SK-N-SH (cell line): ENCODE measurements around the gene TBKBP1. TPM values are rescaled to one million over a fixed set of nuclear protein-coding genes. Genes with fewer than 3 reads are reported as not detected.

Source experiments
- CTCF ChIA-PET: fragments of 300-600, 350-600 bp; formaldehyde crosslinking; extraction: SDS; loops from one replicate; lab custom pipeline; 2021; lab: Yijun Ruan, JAX
- POLR2A ChIA-PET: fragments of 350-600 bp; sonication (Branson Sonifier 250); formaldehyde crosslinking; extraction: SDS; loops from one replicate; lab custom pipeline; 2020; ENCODE audit warnings: antibody characterized with exemption, inconsistent platforms; lab: Yijun Ruan, JAX
- DNase-seq: peaks from one replicate; pipeline ENCODE4 v3.0.0; 2012
- H2AFZ ChIP-seq: fragments of 200-600 bp; sonication (generic); 2 replicates; pipeline ENCODE4 v1.8.1; 2016; ENCODE audit warnings: antibody characterized with exemption, mild to moderate bottlenecking, low read depth
- H3F3A ChIP-seq: fragments of 200-600 bp; sonication (generic); replicated peaks from 2 replicates; pipeline ENCODE3; 2016; ENCODE audit warnings: antibody characterized with exemption, mild to moderate bottlenecking; ENCODE audit not compliant: insufficient read depth
- H3K27ac ChIP-seq, 2 experiments: fragments of 200-500 bp in 1 of 2; fragments of 200-600 bp in 1 of 2; sonication (Bioruptor generic) in 1 of 2; sonication (generic), shearing (Covaris generic) in 1 of 2; 2 replicates each; pipeline versions ENCODE4 v1.5.1 to v1.6.1; 2014 to 2016; ENCODE audit warnings: low read depth in 2 of 2, inconsistent platforms in 1 of 2, low read length in 1 of 2, mild to moderate bottlenecking in 1 of 2, mixed read lengths in 1 of 2
- H3K27me3 ChIP-seq: fragments of 200-600 bp; sonication (generic), shearing (Covaris generic); 2 replicates; pipeline ENCODE4 v1.6.1; 2016; ENCODE audit warnings: mixed run types; ENCODE audit not compliant: insufficient read depth
- H3K36me3 ChIP-seq, 2 experiments: fragments of 200-500 bp in 1 of 2; fragments of 200-600 bp in 1 of 2; sonication (Bioruptor generic) in 1 of 2; sonication (generic) in 1 of 2; replicated peaks in 1 of 2; 2 replicates each; pipeline versions ENCODE3 to v1.5.1; 2014 to 2016; ENCODE audit warnings: low read length in 1 of 2, mild to moderate bottlenecking in 1 of 2; ENCODE audit not compliant: insufficient read depth in 2 of 2, control insufficient read depth in 1 of 2
- H3K4me1 ChIP-seq, 2 experiments: fragments of 200-500 bp in 1 of 2; fragments of 200-600 bp in 1 of 2; sonication (Bioruptor generic) in 1 of 2; sonication (generic), shearing (Covaris generic) in 1 of 2; 2 replicates each; pipeline versions ENCODE4 v1.5.1 to v1.6.1; 2014 to 2016; ENCODE audit warnings: low read depth in 1 of 2, low read length in 1 of 2, mixed run types in 1 of 2; ENCODE audit not compliant: insufficient read depth in 2 of 2, control insufficient read depth in 1 of 2
- H3K4me2 ChIP-seq: fragments of 200-600 bp; sonication (generic), shearing (Covaris generic); 2 replicates; pipeline ENCODE4 v1.6.1; 2017; ENCODE audit warnings: mixed run types
- H3K4me3 ChIP-seq, 2 experiments: fragments of 200-500 bp in 1 of 2; fragments of 200-600 bp in 1 of 2; sonication (Bioruptor generic) in 1 of 2; sonication (generic), shearing (Covaris generic) in 1 of 2; 2 replicates each; pipeline versions ENCODE4 v1.5.1 to v1.8.1; 2014 to 2016; ENCODE audit warnings: low read depth in 2 of 2, inconsistent platforms in 1 of 2, low read length in 1 of 2, mild to moderate bottlenecking in 1 of 2, mixed read lengths in 1 of 2, moderate library complexity in 1 of 2
- H3K79me2 ChIP-seq: fragments of 200-600 bp; sonication (generic); 2 replicates; pipeline ENCODE4 v1.8.1; 2017; ENCODE audit warnings: mild to moderate bottlenecking; ENCODE audit not compliant: insufficient read depth
- H3K9ac ChIP-seq: fragments of 200-600 bp; sonication (generic); 2 replicates; pipeline ENCODE4 v1.6.1; 2017; ENCODE audit warnings: mixed run types
- H3K9me2 ChIP-seq: fragments of 200-600 bp; sonication (generic); 2 replicates; pipeline ENCODE4 v1.6.1; 2017; ENCODE audit warnings: mixed run types
- H3K9me3 ChIP-seq: fragments of 200-600 bp; sonication (generic); 2 replicates; pipeline ENCODE4 v1.6.1; 2017; ENCODE audit warnings: mixed run types, mild to moderate bottlenecking, moderate library complexity
- H4K20me1 ChIP-seq: fragments of 200-600 bp; sonication (generic); 2 replicates; pipeline ENCODE4 v1.6.1; 2017; ENCODE audit warnings: mild to moderate bottlenecking, mixed run types; ENCODE audit not compliant: insufficient read depth
- CHD2 ChIP-seq: fragments of 150-350 bp; IDR thresholded peaks from 2 replicates; pipeline ENCODE4 v1.6.1; 2018; ENCODE audit warnings: low read length; ENCODE audit not compliant: partially characterized antibody
- ELF1 ChIP-seq: IDR thresholded peaks from 2 replicates; pipeline ENCODE4 v1.4.0; 2012
- EP300 ChIP-seq, 2 experiments: IDR thresholded peaks; 2 replicates each; pipeline versions ENCODE4 v1.4.0 to v1.6.1; 2012; ENCODE audit warnings: borderline replicate concordance in 1 of 2, low read depth in 1 of 2, low read length in 1 of 2
- FOSL2 ChIP-seq: IDR thresholded peaks from 2 replicates; pipeline ENCODE4 v1.4.0; 2012; ENCODE audit warnings: low read depth, mild to moderate bottlenecking, moderate library complexity, borderline replicate concordance
- FOXJ3 ChIP-seq: sonication (generic); formaldehyde crosslinking; IDR thresholded peaks from 2 replicates; pipeline ENCODE4 v1.5.1; 2020; ENCODE audit warnings: mild to moderate bottlenecking, missing genetic modification reagents
- GATA2 ChIP-seq: sonication (generic); formaldehyde crosslinking; IDR thresholded peaks from 2 replicates; pipeline ENCODE4 v1.5.0; 2020; ENCODE audit warnings: mild to moderate bottlenecking, missing genetic modification reagents
- MEF2A ChIP-seq: IDR thresholded peaks from 2 replicates; pipeline ENCODE4 v1.4.0; 2012; ENCODE audit warnings: low read depth, borderline replicate concordance
- MXI1 ChIP-seq: IDR thresholded peaks from 2 replicates; pipeline ENCODE4 v1.6.1; 2012; ENCODE audit warnings: mild to moderate bottlenecking, low read depth, low read length, improper control_type of control experiment
- PBX3 ChIP-seq: IDR thresholded peaks from 2 replicates; pipeline ENCODE4; 2012
- POLR2AphosphoS5 ChIP-seq: IDR thresholded peaks from 2 replicates; pipeline ENCODE4 v1.6.1; 2012; ENCODE audit warnings: low read depth, low read length
- RAD21 ChIP-seq: IDR thresholded peaks from 2 replicates; pipeline ENCODE4 v1.6.1; 2012; ENCODE audit warnings: mild to moderate bottlenecking, low read length
- RCOR1 ChIP-seq: fragments of 150-350 bp; IDR thresholded peaks from 2 replicates; pipeline ENCODE4 v1.6.1; 2017; ENCODE audit warnings: antibody characterized with exemption, low read length
- RFX5 ChIP-seq: IDR thresholded peaks from 2 replicates; pipeline ENCODE4 v1.6.1; 2012; ENCODE audit warnings: mild to moderate bottlenecking, improper control_type of control experiment, low read length
- SIN3A ChIP-seq: IDR thresholded peaks from 2 replicates; pipeline ENCODE4 v1.6.1; 2012; ENCODE audit warnings: low read depth, mild to moderate bottlenecking, low read length, moderate library complexity, borderline replicate concordance
- SMC3 ChIP-seq: IDR thresholded peaks from 2 replicates; pipeline ENCODE4 v1.6.1; 2012; ENCODE audit warnings: low read depth, low read length, improper control_type of control experiment
- TAF1 ChIP-seq: IDR thresholded peaks from 2 replicates; pipeline ENCODE4 v1.6.1; 2012; ENCODE audit warnings: low read depth, mild to moderate bottlenecking, low read length, moderate library complexity, borderline replicate concordance
- TCF12 ChIP-seq: IDR thresholded peaks from 2 replicates; pipeline ENCODE4 v1.4.0; 2012
- TEAD4 ChIP-seq: IDR thresholded peaks from 2 replicates; pipeline ENCODE4 v1.4.0; 2012; ENCODE audit warnings: mild to moderate bottlenecking, borderline replicate concordance; ENCODE audit not compliant: insufficient read depth
- YY1 ChIP-seq: IDR thresholded peaks from 2 replicates; pipeline ENCODE4 v1.4.0; 2012; ENCODE audit warnings: low read depth, mild to moderate bottlenecking
- ZBTB33 ChIP-seq: IDR thresholded peaks from 2 replicates; pipeline ENCODE4 v1.4.0; 2012; ENCODE audit warnings: low read depth, borderline replicate concordance
- WGBS: methylation state at CpG from one replicate; pipeline ENCODE4 v1.1.6; 2017; ENCODE audit warnings: low lambda C conversion rate; 5-methylcytosine and 5-hydroxymethylcytosine counted together
- polyA plus RNA-seq, 3 experiments: library from polyadenylated mRNA; depleted of rRNA; stranded (reverse); fragments of >200 nt; gene quantifications; 2 replicates each; pipeline ENCODE4 v1.2.3, GENCODE V29; 2012
- TF ChIP-seq, protein P1 (sequence below): IDR thresholded peaks from 2 replicates; pipeline ENCODE4 v1.4.0; 2012; ENCODE audit warnings: low read depth, borderline replicate concordance
- TF ChIP-seq, protein P2 (sequence below): fragments of 150-350 bp; IDR thresholded peaks from 2 replicates; pipeline ENCODE4 v1.6.1; 2016; ENCODE audit warnings: mild to moderate bottlenecking, low read depth, low read length

TBKBP1 gene
- polyA plus RNA-seq, 1 of the 3 experiments (the other 2 are of a cell fraction), result 14.4 TPM

DNA sequence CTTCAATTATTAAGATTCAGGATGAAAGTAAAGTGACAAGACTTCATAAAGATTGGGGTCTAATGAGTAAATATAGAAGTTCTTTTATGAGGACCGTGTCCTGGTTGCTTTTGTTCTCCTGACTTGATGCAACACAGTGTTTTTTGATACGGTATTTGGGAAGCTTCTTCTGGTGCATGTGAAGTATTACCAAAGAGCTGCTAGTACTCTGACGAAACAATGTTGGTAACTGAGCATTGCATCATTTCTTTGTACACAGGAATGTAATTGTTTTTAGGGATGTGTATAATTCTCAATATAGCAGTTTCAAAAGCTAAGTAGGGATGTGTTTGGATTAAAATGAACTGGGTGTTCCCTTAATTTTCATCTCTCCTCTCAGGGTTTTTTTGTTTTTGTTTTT lies 28.3 kb upstream of the TBKBP1 start:
- 89% methylated on average over 3 of the region's 3 CpGs for WGBS
- Histone ChIP-seq H3K9ac (no peak overlapping the region), H4K20me1 (peaks cover 61% of the 10 kb centered on the region), H3K4me1 (no peaks in the 10 kb centered on the region), H3F3A (peaks cover 59% of the 10 kb centered on the region), H3K4me3 (no peak overlapping the region), H3K4me2 (no peak overlapping the region), H3K27ac (no peak overlapping the region), H3K79me2 (peaks cover 62% of the 10 kb centered on the region), H3K27me3 (no peaks in the 10 kb centered on the region), H3K36me3 (peaks cover 77 to 94% of the 10 kb centered on the region in 2 experiments), H2AFZ (no peak overlapping the region), H3K9me3 (no peaks in the 10 kb centered on the region), H3K9me2 (no peaks in the 10 kb centered on the region)
- ChIA-PET POLR2A (interaction anchor here (0.7 to 1.2 kb wide), 2 partner anchors 9 to 58 kb away, joined by 3 to 5 read pairs; no protein-coding TSS in a partner anchor), CTCF (interaction anchor here (0.7 to 7.9 kb wide), 13 partner anchors 12 to 129 kb away, joined by 3 to 167 read pairs (median 20); partner anchors contain the start of genes KPNB1 and TBKBP1)
- DNase-seq, result no peak
- TF ChIP-seq EP300 (IDR thresholded peaks at IDR 0.05; ENCODE audit: borderline replicate concordance in 1 of 2, low read depth in 1 of 2, low read length in 1 of 2) (no peak), RAD21 (no peak), FOXJ3 (CRISPR knock-in tag) (no peak), ELF1 (no peak)

GRCh38 chr17:47669081-47669480 lies 24.9 kb upstream of the TBKBP1 start:
- no peak for TF ChIP-seq ELF1
- TF ChIP-seq TEAD4, result no peak
- no peak for TF ChIP-seq SMC3
- TF ChIP-seq, protein P1, sequence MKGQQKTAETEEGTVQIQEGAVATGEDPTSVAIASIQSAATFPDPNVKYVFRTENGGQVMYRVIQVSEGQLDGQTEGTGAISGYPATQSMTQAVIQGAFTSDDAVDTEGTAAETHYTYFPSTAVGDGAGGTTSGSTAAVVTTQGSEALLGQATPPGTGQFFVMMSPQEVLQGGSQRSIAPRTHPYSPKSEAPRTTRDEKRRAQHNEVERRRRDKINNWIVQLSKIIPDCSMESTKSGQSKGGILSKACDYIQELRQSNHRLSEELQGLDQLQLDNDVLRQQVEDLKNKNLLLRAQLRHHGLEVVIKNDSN, result no peak
- no peak for TF ChIP-seq ZBTB33
- TF ChIP-seq TAF1, result no peak
- no peak for TF ChIP-seq YY1
- no peak for TF ChIP-seq MEF2A
- no peak for TF ChIP-seq TCF12
- no peak for TF ChIP-seq FOSL2
- TF ChIP-seq POLR2AphosphoS5, result no peak
- no peak for TF ChIP-seq MXI1
- TF ChIP-seq FOXJ3 (CRISPR knock-in tag), result no peak
- TF ChIP-seq PBX3, result no peak
- no peak for TF ChIP-seq RCOR1
- no peak for TF ChIP-seq CHD2
- TF ChIP-seq, protein P2, sequence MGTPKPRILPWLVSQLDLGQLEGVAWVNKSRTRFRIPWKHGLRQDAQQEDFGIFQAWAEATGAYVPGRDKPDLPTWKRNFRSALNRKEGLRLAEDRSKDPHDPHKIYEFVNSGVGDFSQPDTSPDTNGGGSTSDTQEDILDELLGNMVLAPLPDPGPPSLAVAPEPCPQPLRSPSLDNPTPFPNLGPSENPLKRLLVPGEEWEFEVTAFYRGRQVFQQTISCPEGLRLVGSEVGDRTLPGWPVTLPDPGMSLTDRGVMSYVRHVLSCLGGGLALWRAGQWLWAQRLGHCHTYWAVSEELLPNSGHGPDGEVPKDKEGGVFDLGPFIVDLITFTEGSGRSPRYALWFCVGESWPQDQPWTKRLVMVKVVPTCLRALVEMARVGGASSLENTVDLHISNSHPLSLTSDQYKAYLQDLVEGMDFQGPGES, result no peak
- TF ChIP-seq RFX5, result no peak
- no peak for TF ChIP-seq SIN3A
- TF ChIP-seq GATA2 (CRISPR knock-in tag), result no peak
- peaks cover 82% of the 10 kb centered on the region for H3K79me2 ChIP-seq

More at GRCh38 chr17:47669081-47669480, 24.9 kb upstream of the TBKBP1 start:
- Histone ChIP-seq H3K36me3 (peaks cover 85 to 94% of the 10 kb centered on the region in 2 experiments), H3F3A (peaks cover 46% of the 10 kb centered on the region), H3K9ac (no peak overlapping the region), H3K27ac (no peak overlapping the region), H3K9me2 (no peaks in the 10 kb centered on the region), H3K4me2 (no peak overlapping the region), H2AFZ (no peak overlapping the region), H3K4me1 (no peaks in the 10 kb centered on the region), H4K20me1 (peaks cover 50% of the 10 kb centered on the region), H3K9me3 (no peaks in the 10 kb centered on the region), H3K27me3 (no peaks in the 10 kb centered on the region), H3K4me3 (no peak overlapping the region)
- ChIA-PET POLR2A (interaction anchor here (1.0 kb wide), 1 partner anchor 8 kb away, joined by 3 read pairs; no protein-coding TSS in a partner anchor), CTCF (interaction anchor here (0.6 to 7.9 kb wide), 5 partner anchors 8 to 153 kb away, joined by 3 to 167 read pairs (median 4); no protein-coding TSS in a partner anchor)
- 94% methylated on average over 4 of the region's 4 CpGs for WGBS
- DNase-seq, result no peak
